Spinal cord (tissue), 10 donors: ENCODE measurements around the gene ZFP36. TPM values are rescaled to one million over a fixed set of nuclear protein-coding genes. Genes with fewer than 3 reads are reported as not detected.
A peak's percentile ranks its signal among the peaks of the same experiment; 100 is the strongest.

Experiments used
- DNase-seq, 6 donors: peaks; one replicate each; pipeline versions ENCODE4 v3.0.0 to v3.0.0-alpha.2; 2013 to 2015; ENCODE audit warnings: low spot score in 6 of 6, low read depth in 4 of 6
- H3K27ac ChIP-seq: one replicate; pipeline ENCODE4 v1.5.1; 2013; ENCODE audit warnings: low read depth, low read length, control low read depth
- H3K27me3 ChIP-seq: one replicate; pipeline ENCODE4 v1.6.1; 2013; ENCODE audit warnings: low read length; ENCODE audit not compliant: control insufficient read depth, insufficient read depth
- H3K36me3 ChIP-seq: one replicate; pipeline ENCODE4 v1.6.1; 2013; ENCODE audit warnings: low read length; ENCODE audit not compliant: control insufficient read depth, insufficient read depth
- H3K4me1 ChIP-seq: one replicate; pipeline ENCODE4 v1.6.1; 2013; ENCODE audit warnings: low read length; ENCODE audit not compliant: control insufficient read depth, insufficient read depth
- H3K4me3 ChIP-seq: one replicate; pipeline ENCODE4 v1.5.1; 2013; ENCODE audit warnings: low read depth, low read length, control low read depth
- H3K9me3 ChIP-seq: one replicate; pipeline ENCODE4 v1.6.1; 2013; ENCODE audit warnings: low read length; ENCODE audit not compliant: control insufficient read depth, insufficient read depth
- WGBS: methylation state at CpG from one replicate; pipeline ENCODE4 v1.1.5; 2013; ENCODE audit warnings: missing lambda C conversion rate; ENCODE audit not compliant: insufficient coverage; 5-methylcytosine and 5-hydroxymethylcytosine counted together
- polyA plus RNA-seq, 2 donors: library from polyadenylated mRNA; unstranded; fragments of 120-200 nt; gene quantifications; one replicate each; pipeline ENCODE4 v1.2.1, GENCODE V29; 2013; ENCODE audit not compliant: insufficient read length in 2 of 2
- total RNA-seq, 2 donors: library from RNA; depleted of rRNA in 1 of 2; stranded (reverse); fragments of 120-200 nt in 1 of 2; fragments of >200 nt in 1 of 2; gene quantifications; one replicate each; pipeline versions ENCODE4 v1.2.3 to v1.2.4, GENCODE V29; 2013 to 2014
- donor health status: healthy.

The ZFP36 gene
- total and polyA plus RNA-seq, 4 donors = 9.8 to 52.8 (median 22.2) TPM

- DNase-seq = no peak
- H3K4me3 ChIP-seq = no peak overlapping the region
- no peak overlapping the region for H3K27ac ChIP-seq
- no peaks in the 10 kb centered on the region for H3K27me3 ChIP-seq
- no peaks in the 10 kb centered on the region for H3K9me3 ChIP-seq
- 82% methylated on average over 10 of the region's 18 CpGs for WGBS
- H3K4me1 ChIP-seq = no peaks in the 10 kb centered on the region
- peaks cover 90% of the 10 kb centered on the region for H3K36me3 ChIP-seq
Observed at GRCh38 chr19:39382991-39383828, 23.4 kb upstream of the ZFP36 start.

DNA sequence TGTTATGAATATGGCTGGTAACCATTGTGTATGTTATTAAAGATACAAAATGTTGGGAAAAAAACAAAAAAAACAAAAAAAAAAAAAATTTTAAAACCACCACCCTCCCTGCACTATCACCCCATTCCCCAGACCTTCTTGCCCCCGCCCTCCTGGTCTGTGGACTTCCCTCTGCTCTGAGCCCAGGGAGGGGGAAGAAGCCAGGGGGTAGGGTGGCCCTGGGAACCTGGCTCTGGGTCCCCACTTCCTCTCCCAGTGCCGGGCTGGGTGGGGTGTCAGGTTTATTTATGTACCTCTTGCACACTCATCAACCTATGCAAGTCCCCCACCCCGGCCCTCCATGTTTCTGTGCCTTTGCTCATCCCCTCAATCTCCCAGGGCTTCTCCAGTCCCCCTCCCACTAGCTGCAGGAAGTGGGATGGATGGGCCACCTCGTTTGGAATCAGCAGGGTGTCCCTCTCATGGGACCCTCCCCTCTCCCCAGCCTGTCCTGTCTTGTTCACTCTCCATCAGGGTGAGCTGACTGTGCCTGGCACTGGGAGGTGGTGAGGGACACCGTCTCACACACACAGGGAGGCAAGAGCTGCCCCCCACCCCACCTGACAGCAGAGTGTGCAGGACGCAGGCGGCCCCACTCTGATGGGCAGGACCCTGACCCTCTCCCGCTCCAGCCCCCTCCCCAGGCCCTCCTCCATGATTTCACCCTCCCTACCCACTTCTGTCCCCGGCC lies 21.6 kb upstream of the ZFP36 start:
- no peak overlapping the region for H3K4me3 ChIP-seq
- DNase-seq = no peak
- H3K27me3 ChIP-seq = no peaks in the 10 kb centered on the region
- no peak overlapping the region for H3K27ac ChIP-seq
- peaks cover 9% of the 10 kb centered on the region for H3K4me1 ChIP-seq
- peaks cover 90% of the 10 kb centered on the region for H3K36me3 ChIP-seq
- no CpG with 5 or more reads among the region's 9 CpGs for WGBS
- no peaks in the 10 kb centered on the region for H3K9me3 ChIP-seq

GRCh38 chr19:39385629-39386411 lies 20.8 kb upstream of the ZFP36 start:
- Histone ChIP-seq H3K9me3 (no peaks in the 10 kb centered on the region), H3K36me3 (peaks cover 84% of the 10 kb centered on the region), H3K27me3 (no peaks in the 10 kb centered on the region), H3K27ac (no peak overlapping the region), H3K4me1 (peaks cover 12% of the 10 kb centered on the region), H3K4me3 (no peak overlapping the region)
- 86% methylated on average over 18 of the region's 20 CpGs for WGBS
- DNase-seq = no peak

DNA sequence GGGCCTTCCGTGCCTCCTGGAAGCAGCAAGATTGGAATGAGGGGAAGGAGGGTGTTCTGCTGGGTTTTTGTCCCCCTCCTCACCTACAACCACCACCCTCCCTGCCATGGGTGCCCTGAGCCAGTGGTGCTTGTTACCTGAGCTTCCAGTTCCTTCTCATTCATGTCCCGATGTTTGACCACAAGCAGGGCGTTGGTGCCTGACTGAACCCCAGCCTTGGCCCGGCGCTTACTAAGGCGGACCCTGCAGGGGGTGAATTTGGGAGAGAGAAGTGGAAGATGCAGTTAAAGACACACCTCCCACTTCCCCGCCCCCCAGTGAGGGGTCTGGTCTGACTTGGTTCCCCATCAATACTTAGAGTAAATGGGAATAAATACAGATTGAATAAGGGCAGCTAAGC lies 20.1 kb upstream of the ZFP36 start:
- Histone ChIP-seq H3K27me3 (no peaks in the 10 kb centered on the region), H3K4me3 (no peak overlapping the region), H3K9me3 (no peaks in the 10 kb centered on the region), H3K36me3 (peaks cover 76% of the 10 kb centered on the region), H3K4me1 (peaks cover 12% of the 10 kb centered on the region), H3K27ac (no peak overlapping the region)
- no CpG with 5 or more reads among the region's 7 CpGs for WGBS
- DNase-seq = no peak

DNA sequence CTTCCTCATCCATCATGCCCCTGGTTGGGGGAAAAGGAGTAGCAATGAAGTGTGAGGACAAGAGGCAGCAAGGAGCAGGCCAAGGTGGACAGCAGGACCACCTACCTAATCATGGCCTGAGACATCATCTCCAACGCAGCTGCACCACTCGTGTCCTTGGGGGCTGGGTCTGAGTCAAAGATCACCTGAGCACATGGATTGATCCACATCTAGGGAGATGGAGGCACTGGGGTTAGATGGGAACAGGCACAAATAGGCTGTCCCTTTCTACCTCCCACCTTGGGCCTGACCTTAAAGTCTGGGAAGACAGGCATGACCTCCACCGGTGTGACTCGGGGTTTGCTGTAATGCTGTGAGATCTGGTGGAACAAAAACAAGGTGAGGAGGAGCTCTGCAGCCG lies 18.0 kb upstream of the ZFP36 start:
- Histone ChIP-seq H3K4me1 (peaks cover 19% of the 10 kb centered on the region), H3K27me3 (no peaks in the 10 kb centered on the region), H3K27ac (no peak overlapping the region), H3K9me3 (no peaks in the 10 kb centered on the region), H3K36me3 (peaks cover 65% of the 10 kb centered on the region), H3K4me3 (no peak overlapping the region)
- 100% methylated on average over 1 of the region's 5 CpGs for WGBS
- no peak for DNase-seq

GRCh38 chr19:39389631-39390414 lies 16.8 kb upstream of the ZFP36 start:
- Histone ChIP-seq H3K4me3 (peak overlapping the region; percentile 93), H3K27ac (peak overlapping the region; percentile 99), H3K36me3 (peaks cover 64% of the 10 kb centered on the region), H3K4me1 (peaks cover 19% of the 10 kb centered on the region), H3K9me3 (no peaks in the 10 kb centered on the region), H3K27me3 (no peaks in the 10 kb centered on the region)
- DNase-seq = no peak
- 80% methylated on average over 8 of the region's 13 CpGs for WGBS

GRCh38 chr19:39390451-39390750 lies 16.2 kb upstream of the ZFP36 start:
- peak overlapping the region; percentile 93 for H3K4me3 ChIP-seq
- H3K9me3 ChIP-seq = no peaks in the 10 kb centered on the region
- H3K36me3 ChIP-seq = peaks cover 64% of the 10 kb centered on the region
- DNase-seq = no peak
- WGBS = 0% methylated on average over 10 of the region's 10 CpGs
- H3K4me1 ChIP-seq = peaks cover 19% of the 10 kb centered on the region
- H3K27ac ChIP-seq = peak overlapping the region; percentile 99
- no peaks in the 10 kb centered on the region for H3K27me3 ChIP-seq

DNA sequence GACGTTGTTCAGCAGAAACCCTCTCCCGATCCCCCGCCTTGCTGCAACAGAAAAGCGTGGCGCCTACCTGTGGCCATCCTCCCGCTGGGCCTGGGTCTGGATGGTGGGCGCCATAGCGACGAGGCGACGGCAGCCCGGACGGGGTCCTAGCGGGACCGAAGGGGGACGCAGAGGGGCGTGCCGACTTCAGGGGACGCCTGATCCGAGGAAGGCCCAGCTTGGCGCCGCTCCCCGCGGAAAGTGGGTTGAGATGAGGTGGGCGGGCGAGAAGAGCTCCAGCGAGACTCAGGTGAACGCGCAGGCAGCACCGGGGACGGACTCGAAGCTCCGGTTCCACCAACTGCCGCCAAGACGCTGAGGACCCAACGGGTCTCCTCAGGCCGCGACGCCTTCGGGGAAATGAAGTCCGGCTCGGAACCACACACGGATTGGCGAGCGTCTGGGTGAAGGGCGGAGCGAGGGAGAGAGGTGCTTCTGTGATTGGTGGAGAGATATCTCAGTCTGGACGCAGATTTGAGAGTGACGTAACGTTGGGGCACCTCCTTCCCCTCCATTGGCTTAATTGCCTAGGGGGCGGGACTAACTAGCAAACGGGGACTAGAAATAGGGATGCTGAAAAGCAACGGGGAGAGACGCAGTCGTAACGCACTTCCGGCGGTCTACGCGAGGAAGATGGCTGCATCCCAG lies 15.8 kb upstream of the ZFP36 start, which contains the start of the genes MED29 and PAF1:
Gene MED29 (plus strand): TSS at position 628 of the 687 bp plus-strand sequence. CDS start 45 bp downstream, at position 673.
Gene PAF1 (minus strand): TSS at position 356 of the 687 bp plus-strand sequence. CDS start 242 bp downstream, at position 114.
- H3K27me3 ChIP-seq = no peaks in the 10 kb centered on the region
- H3K36me3 ChIP-seq = peaks cover 63% of the 10 kb centered on the region
- peak within 1 kb of the TSS; percentile 93 for H3K4me3 ChIP-seq
- H3K4me1 ChIP-seq = peaks cover 19% of the 10 kb centered on the region
- peak within 1 kb of the TSS; percentile 99 for H3K27ac ChIP-seq
- DNase-seq = peak; percentile 98 to 100 (median 100)
- no peaks in the 10 kb centered on the region for H3K9me3 ChIP-seq
- 0% methylated on average over 60 of the region's 60 CpGs for WGBS
